ENCODE measurements around the gene POLD1.
"Not testable (repeated sequence)": the region's sequence is repeated elsewhere in the genome, so short reads cannot be mapped to it uniquely, and the experiment has no call there.

The POLD1 gene

DNA sequence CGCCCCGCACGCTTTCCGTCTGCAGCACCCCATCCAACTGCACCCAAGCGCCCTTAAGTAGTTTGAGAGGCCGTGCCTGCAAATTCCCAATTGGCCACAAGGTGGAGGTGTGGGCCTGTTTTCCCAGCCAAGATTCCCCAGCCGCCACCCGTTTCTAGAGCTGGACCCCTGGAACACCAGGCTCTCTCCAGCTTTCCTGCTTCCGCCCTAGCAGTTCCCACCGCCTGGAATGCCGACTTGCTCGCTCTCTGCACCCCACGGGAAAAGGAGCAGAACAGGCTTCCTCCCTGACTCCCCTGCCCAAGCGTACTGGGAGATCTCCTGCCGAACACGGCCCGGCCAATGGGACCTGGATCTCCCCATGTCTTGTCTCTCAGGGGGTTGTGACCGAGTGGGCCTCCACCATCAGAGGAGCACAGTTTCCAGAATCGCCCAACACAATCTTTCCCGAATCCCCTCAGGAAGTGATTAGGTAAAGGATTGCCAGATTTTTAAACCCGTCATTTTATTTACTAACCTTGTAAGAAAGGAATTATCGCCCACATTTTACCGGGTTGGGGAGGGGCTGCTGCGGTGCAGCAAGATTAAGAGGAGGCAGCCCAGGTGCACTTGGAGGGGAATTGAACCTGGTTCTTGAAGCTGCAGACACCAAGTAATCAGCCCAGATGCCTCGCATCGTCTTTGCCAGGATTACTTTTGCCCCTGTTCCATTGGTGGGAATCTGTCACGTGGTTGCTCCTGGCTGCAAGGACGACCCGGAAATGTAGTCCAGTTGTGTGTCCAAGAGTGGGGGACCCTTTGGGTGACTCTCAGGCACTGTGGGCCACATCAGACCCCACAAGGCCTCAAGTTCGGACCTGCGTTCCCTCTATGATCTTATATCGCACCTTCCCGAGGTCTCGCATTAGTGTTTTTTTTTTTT lies 15.2 kb upstream of the POLD1 start:
- DNase-seq, result peak; percentile 54

DNA sequence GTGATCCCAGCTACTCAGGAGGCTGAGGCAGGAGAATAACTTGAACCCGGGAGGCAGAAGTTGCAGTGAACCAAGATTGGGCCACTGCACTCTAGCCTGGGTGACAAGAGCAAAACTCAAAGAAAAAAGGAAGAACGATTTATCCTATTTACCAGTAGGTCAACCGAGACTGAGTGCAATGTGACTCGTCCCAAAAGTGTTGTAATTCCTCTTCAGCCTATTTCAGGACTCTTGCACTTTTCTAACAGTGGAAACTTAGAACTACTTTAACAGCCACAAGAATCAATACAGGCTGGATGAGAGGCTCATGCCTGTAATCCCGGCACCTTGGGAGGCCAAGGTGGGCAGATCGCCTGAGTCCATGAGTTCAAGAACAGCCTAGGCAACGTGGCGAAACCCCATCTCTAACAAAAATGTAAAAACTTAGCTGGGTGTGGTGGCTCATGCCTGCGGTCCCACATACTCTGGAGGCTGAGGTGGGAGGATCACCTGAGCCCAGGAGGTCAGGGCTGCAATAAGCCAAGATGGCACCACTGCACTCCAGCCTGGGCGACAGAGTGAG lies 12.2 kb upstream of the POLD1 start:
- no peak for DNase-seq

GRCh38 chr19:50376166-50377050 lies 7.7 kb upstream of the POLD1 start, which contains the start of gene NR1H2:
NR1H2 (plus strand) TSS chr19:50376457; CDS start chr19:50377606, 1,149 bp downstream.
- peak; percentile 95 for DNase-seq

DNA sequence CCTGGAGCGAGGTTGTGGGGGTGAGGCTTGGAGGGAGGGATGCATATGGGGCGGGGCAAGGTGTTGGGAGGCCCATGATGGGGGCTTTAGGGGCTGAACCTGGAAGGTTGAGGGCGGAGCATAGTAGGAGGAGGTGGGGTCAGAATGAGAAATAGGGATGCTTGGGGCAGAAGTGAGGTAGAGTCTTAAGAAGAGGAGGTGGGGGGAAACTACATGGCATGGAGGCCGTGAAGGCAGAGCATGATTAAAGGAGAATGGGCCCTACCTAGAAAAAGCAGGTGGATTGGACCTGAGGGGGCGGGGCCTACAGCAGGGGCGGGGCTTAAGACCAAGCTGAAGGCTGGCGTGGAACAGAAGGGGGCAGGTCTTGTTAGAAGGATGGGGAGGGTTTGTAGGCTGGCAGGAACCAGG lies 7.1 kb upstream of the POLD1 start:
- DNase-seq, result no peak

DNA sequence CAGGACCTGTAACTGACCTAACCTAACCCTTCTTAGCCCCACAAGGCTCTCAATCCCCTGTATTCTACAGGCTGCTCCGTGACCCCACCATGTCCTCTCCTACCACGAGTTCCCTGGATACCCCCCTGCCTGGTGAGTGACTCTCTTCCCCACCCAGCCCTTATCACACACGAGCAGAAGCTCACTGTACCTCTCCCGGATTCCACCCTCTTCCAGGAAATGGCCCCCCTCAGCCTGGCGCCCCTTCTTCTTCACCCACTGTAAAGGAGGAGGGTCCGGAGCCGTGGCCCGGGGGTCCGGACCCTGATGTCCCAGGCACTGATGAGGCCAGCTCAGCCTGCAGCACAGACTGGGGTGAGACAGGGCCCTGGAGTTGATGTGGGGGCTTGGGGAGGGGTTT lies 6.6 kb upstream of the POLD1 start:
- no peak for DNase-seq

GRCh38 chr19:50378169-50378862 lies 5.8 kb upstream of the POLD1 start:
- DNase-seq, result no peak

DNA sequence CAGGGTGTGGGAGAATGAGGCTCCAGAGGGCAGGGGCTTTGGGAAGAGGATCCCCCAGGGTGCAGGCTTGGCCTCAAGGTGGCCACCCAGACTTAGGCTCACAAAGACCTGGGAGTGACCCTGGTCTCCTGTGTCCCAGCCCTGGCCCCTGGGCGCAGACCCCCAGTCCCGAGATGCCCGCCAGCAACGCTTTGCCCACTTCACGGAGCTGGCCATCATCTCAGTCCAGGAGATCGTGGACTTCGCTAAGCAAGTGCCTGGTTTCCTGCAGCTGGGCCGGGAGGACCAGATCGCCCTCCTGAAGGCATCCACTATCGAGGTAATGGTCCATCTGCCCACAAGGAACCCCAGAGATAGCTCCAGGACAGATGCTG lies 5.3 kb upstream of the POLD1 start:
- no peak for DNase-seq

- no peak for DNase-seq
Observed at GRCh38 chr19:50379602-50380001, 4.5 kb upstream of the POLD1 start.

- no peak for DNase-seq
Observed at GRCh38 chr19:50380137-50380536, 4.0 kb upstream of the POLD1 start.

GRCh38 chr19:50380751-50381151 lies 3.4 kb upstream of the POLD1 start:
- DNase-seq, result no peak

DNA sequence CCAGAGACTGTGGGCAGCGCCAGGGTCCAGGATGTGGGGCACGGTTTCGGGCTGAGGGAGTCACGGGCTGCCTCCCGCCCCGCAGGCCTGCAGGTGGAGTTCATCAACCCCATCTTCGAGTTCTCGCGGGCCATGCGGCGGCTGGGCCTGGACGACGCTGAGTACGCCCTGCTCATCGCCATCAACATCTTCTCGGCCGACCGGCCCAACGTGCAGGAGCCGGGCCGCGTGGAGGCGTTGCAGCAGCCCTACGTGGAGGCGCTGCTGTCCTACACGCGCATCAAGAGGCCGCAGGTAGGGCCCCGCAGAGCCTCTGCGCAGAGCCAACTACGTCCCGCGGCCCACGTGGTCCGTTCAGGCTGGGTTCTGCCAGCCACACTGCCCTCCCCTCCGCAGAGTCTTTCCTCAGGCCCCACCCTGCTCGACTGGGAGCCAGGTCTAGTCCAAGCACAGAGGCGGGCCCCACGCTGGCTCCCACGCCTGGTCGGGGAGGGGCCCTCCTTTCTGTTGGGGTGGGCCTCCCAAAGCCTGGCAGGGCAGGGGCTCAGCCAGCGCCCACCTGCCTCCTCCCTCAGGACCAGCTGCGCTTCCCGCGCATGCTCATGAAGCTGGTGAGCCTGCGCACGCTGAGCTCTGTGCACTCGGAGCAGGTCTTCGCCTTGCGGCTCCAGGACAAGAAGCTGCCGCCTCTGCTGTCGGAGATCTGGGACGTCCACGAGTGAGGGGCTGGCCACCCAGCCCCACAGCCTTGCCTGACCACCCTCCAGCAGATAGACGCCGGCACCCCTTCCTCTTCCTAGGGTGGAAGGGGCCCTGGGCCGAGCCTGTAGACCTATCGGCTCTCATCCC lies 2.0 kb upstream of the POLD1 start:
- no peak for DNase-seq

DNA sequence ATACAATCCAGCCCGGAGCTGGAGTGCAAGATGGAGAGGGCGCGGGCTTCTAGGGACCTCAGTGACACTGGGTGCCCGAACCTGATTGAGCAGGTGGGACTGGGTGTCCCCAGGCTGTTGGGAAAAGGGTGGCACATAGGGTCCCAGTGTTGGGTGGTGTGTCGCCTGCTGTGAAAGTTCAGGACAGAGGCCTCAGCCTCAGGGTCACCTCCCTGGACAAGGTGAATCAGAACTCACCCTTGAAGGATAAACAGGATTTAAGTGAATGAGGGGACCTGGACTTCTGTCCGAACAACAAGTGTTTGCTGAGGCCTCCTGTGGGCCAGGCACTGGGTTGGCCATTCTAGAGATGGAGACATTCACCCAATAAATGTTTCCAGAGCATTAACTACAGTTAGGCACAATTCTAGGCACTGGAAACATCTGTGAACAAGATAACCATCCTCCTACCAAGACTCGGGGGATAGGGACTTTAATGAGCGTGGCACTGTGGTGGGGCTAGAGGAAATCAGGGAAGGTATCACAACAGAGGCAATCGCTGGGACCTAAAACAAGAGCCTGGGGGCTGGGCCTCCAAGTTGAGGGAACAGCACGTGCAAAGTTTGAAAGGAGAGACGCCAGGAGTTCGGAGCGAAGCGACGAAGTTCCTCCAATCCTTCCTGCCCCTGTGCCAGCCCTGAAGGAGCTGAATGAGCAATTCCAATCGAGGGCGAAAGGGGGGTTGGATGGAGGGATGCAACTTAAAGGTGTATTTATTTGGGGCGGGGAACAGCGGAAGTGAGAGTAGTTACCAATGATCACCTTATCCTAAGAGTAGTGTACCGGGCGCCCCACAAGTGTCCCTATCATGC lies 921 bp upstream of the POLD1 start:
- DNase-seq, result no peak

DNA sequence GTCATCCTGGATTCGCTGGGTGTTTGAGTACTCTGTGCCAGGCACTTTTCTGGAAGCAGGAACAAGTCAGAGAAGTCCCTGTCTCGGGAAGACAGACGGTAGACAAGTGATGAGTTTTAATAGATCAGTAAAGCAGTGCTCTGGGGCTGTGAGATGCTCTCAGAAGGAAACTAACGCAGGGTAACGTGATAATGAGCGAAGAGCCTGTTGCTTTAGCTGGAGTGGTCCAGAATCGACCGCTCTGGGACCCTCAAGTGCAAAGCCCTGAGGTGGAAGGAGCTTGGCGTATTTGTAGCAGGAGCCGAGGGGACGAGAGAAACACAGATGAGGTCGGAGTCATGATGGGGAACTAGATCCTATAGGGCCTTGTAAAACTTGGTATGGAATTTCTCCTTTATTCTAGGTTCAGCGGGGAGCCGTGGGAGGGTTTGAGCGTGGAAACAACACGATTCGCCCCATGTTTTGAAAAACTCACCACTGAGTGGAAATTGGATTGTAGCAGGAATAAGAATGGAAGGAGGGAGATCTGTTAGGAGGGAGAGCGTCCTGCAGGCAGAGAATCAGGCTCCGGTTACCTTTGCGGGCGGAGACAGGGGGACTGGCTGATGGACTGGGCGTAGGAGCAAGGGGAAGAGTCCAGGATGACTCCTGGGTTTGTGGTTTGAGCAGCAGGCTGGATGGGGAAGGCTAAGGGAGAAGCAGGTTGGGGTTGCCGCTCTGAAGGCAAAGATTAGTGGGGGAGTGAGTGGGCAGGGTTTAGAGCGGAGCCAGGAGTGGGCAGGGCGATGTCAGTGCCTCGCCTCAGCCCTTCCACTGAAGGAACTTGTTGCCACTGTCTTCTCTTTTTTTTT lies 763 bp downstream of the POLD1 start:
- no peak for DNase-seq

DNA sequence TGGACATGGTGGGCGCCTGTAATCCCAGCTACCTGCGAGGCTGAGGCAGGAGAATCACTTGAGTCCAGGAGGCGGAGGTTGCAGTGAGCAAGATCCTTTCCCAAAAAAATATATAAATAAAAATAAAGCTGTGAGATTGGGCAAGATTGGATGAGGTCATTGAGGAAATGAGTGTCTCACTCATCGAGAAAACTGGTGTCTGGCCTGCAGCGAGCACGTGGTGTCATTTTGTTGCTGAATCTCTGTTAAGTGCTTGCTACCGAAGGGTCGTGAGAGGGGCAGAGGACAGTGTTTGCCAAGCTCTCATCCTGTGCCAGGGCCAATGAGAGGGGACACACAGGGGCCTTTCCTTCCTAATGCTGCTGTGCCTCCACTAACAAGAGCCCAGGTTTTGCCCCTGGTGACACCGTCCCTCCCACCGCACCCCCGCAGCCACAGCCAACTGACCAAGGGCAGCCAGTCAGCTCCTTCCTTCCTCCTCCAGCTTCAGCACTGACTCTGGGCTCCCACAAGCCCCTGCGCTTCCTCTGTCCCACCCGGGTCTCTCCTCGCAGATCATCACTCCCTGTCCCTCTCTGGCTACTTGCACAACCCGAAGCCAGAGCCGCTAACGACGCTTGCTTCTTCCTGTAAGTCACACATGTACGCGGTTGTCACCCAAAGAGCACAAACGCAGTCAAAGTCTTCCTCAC lies 3.2 kb downstream of the POLD1 start:
- DNase-seq, result no peak

GRCh38 chr19:50387868-50388245 lies 3.7 kb downstream of the POLD1 start:
- DNase-seq, result no peak

GRCh38 chr19:50390295-50390694 lies 6.1 kb downstream of the POLD1 start:
- DNase-seq, result not testable (repeated sequence)

GRCh38 chr19:50390952-50391351 lies 6.8 kb downstream of the POLD1 start:
- not testable (repeated sequence) for DNase-seq

DNA sequence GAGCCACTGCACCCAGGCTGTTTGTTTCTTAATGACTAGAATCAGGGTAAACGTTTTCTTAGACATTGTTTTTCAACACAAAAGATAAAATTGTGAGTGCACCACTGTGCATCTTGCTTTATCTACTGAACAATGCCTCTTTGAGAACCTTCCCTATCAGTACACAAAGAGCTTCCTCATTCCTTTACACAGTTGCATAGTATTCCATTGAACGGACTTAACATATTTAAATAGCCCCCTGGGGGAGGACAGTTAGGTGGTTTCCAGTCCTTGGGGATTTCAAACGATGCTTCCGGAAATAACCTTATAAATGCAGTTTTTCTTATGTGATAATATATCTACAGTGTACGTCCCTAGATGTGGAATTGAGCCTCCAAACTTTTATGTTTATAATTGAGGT lies 8.6 kb downstream of the POLD1 start:
- no peak for DNase-seq

- no peak for DNase-seq
Observed at GRCh38 chr19:50393589-50393988, 9.4 kb downstream of the POLD1 start.
